HepG2 (cell line): ENCODE measurements around the gene COMP. TPM values are rescaled to one million over a fixed set of nuclear protein-coding genes. Genes with fewer than 3 reads are reported as not detected.

Experiments
- CTCF ChIP-seq: sonication (generic); formaldehyde crosslinking; IDR thresholded peaks from 2 replicates; pipeline ENCODE4 v1.5.0; 2020; ENCODE audit warnings: mild to moderate bottlenecking, missing genetic modification reagents, moderate library complexity
- E2F5 ChIP-seq: sonication (generic); formaldehyde crosslinking; conservative IDR thresholded peaks from 2 replicates; pipeline ENCODE4 v1.4.0; 2020; ENCODE audit warnings: missing genetic modification reagents
- ELK4 ChIP-seq: sonication (generic); formaldehyde crosslinking; IDR thresholded peaks from 2 replicates; pipeline ENCODE4 v1.9.0; 2021; ENCODE audit warnings: missing genetic modification reagents, borderline replicate concordance
- HNRNPUL1 ChIP-seq: fragments of 200-400 bp; formaldehyde crosslinking; IDR thresholded peaks from 2 replicates; pipeline ENCODE4 v1.6.1; 2017; ENCODE audit warnings: low read depth, mild to moderate bottlenecking, low read length, moderate library complexity
- PCBP2 ChIP-seq: fragments of 200-400 bp; formaldehyde crosslinking; optimal IDR thresholded peaks from 2 replicates; pipeline ENCODE3; 2018; ENCODE audit warnings: low read length, low read depth; ENCODE audit not compliant: poor library complexity, severe bottlenecking
- YEATS4 ChIP-seq: sonication (generic); formaldehyde crosslinking; IDR thresholded peaks from 2 replicates; pipeline ENCODE4 v1.4.0; 2020; ENCODE audit warnings: missing genetic modification reagents, borderline replicate concordance
- ZNF10 ChIP-seq: sonication (generic); formaldehyde crosslinking; IDR thresholded peaks from 2 replicates; pipeline ENCODE4 v1.4.0; 2020; ENCODE audit warnings: mild to moderate bottlenecking, low read depth, missing genetic modification reagents, borderline replicate concordance
- ZNF280B ChIP-seq: sonication (generic); formaldehyde crosslinking; IDR thresholded peaks from 2 replicates; pipeline ENCODE4 v1.5.0; 2020; ENCODE audit warnings: missing genetic modification reagents, mild to moderate bottlenecking, borderline replicate concordance
- ZNF549 ChIP-seq: sonication (generic); formaldehyde crosslinking; IDR thresholded peaks from 2 replicates; pipeline ENCODE4 v1.5.0; 2020; ENCODE audit warnings: missing genetic modification reagents
- ZNF710 ChIP-seq: sonication (generic); formaldehyde crosslinking; IDR thresholded peaks from 2 replicates; pipeline ENCODE4 v1.5.0; 2020; ENCODE audit warnings: mild to moderate bottlenecking, missing genetic modification reagents, borderline replicate concordance
- ZNF746 ChIP-seq: sonication (generic); formaldehyde crosslinking; IDR thresholded peaks from 2 replicates; pipeline ENCODE4 v1.8.0; 2022; ENCODE audit warnings: mild to moderate bottlenecking, missing genetic modification reagents
- ZSCAN9 ChIP-seq: IDR thresholded peaks from 2 replicates; pipeline ENCODE4 v1.6.1; 2016; ENCODE audit warnings: borderline replicate concordance
- polyA plus RNA-seq, 8 experiments: library from polyadenylated mRNA; depleted of rRNA in 3 of 8; stranded (reverse) in 7 of 8; unstranded in 1 of 8; fragments of >200 nt; fragmentation: Illumina TruSeq in 4 of 8; extraction: Trizol in 4 of 8; gene quantifications; 2 replicates each; pipeline versions ENCODE4 v1.2.1 to v1.2.3, GENCODE V29; 2011 to 2016; ENCODE audit warnings: low read depth in 4 of 8, missing spikeins in 1 of 8, mixed read lengths in 1 of 8; ENCODE audit not compliant: insufficient read depth in 1 of 8
- total RNA-seq, 5 experiments: library from RNA; depleted of rRNA; stranded (reverse); fragments of >200 nt; fragmentation: Illumina TruSeq; extraction: Trizol; gene quantifications; 2 replicates each; pipeline ENCODE4 v1.2.3, GENCODE V29; 2016; ENCODE audit warnings: low read depth in 1 of 5

COMP gene
- total and polyA plus RNA-seq, 2 of the 13 experiments (the other 11 are each of a cell fraction or from before 2014, with no cell fraction given), result 0.04 to 0.13 TPM

GRCh38 chr19:18785179-18786124 is 5.7 kb downstream of the COMP start (continued):
- TF ChIP-seq ZNF10 (CRISPR knock-in tag) (no peak), HNRNPUL1 (no peak), YEATS4 (CRISPR knock-in tag) (no peak), ZNF280B (CRISPR knock-in tag) (no peak), ZSCAN9 (CRISPR knock-in tag) (no peak), E2F5 (no peak), ZNF746 (CRISPR knock-in tag) (peak; percentile 60; the same call in 1 of the 2 replicates), CTCF (CRISPR knock-in tag) (0 out of 2 replicates have a peak, but pooled peaks have one; percentile 7), PCBP2 (no peak), ZNF549 (CRISPR knock-in tag) (no peak), ZNF710 (CRISPR knock-in tag) (no peak), ELK4 (CRISPR knock-in tag) (no peak)
